ENCODE data around the gene ACTL6A. TPM values are rescaled to one million over a fixed set of nuclear protein-coding genes. Genes with fewer than 3 reads are reported as not detected.

ACTL6A gene
- total RNA-seq, 1 experiment from 2014 or later: 113 TPM

- H3K4me1 ChIP-seq (replicated peaks; ENCODE audit: insufficient read depth): 0 out of 2 replicates have a peak, but pooled peaks cover under 1% of the 10 kb centered on the region
- H3K27me3 ChIP-seq (ENCODE audit: insufficient read depth, low read depth): no peaks in the 10 kb centered on the region
- no peaks in the 10 kb centered on the region for H3F3A ChIP-seq (ENCODE audit: insufficient read depth, low read depth)
- no peaks in the 10 kb centered on the region for H4K20me1 ChIP-seq (ENCODE audit: insufficient read depth)
- intact Hi-C loops (cut with micrococcal nuclease; ENCODE audit: unreplicated experiment): no loop called here
- no peaks in the 10 kb centered on the region for H3K36me3 ChIP-seq (ENCODE audit: low read depth)
- no peak overlapping the region for H3K4me2 ChIP-seq
- no peaks in the 10 kb centered on the region for H3K9me2 ChIP-seq (ENCODE audit: insufficient read depth)
- no TSS peak for BruUV-seq (replicated peaks)
- no peaks in the 10 kb centered on the region for H3K79me2 ChIP-seq (ENCODE audit: low read depth)
- ChIA-PET CTCF (no interaction called here), POLR2A (ENCODE audit: unreplicated experiment) (no interaction called here)
- H3K9me3 ChIP-seq (ENCODE audit: insufficient read depth, low read depth): no peaks in the 10 kb centered on the region
- TF ChIP-seq EZH2 (IDR thresholded peaks at IDR 0.05; ENCODE audit: low read depth) (no peak), CTCF (conservative IDR thresholded peaks at IDR 0.05) (no peak)
- no peak overlapping the region for H2AFZ ChIP-seq
- H3K4me3 ChIP-seq: no peak overlapping the region
- H3K27ac ChIP-seq: no peak overlapping the region
- DNase-seq: no peak
Measured at GRCh38 chr3:179541094-179541493, 21.6 kb upstream of the ACTL6A start.

GRCh38 chr3:179541596-179541995 is 21.1 kb upstream of the ACTL6A start:
- Histone ChIP-seq H3K9me2 (ENCODE audit: insufficient read depth) (no peaks in the 10 kb centered on the region), H3K4me2 (no peak overlapping the region), H3K36me3 (ENCODE audit: low read depth) (no peaks in the 10 kb centered on the region), H3K4me3 (no peak overlapping the region), H3K79me2 (ENCODE audit: low read depth) (no peaks in the 10 kb centered on the region), H3K4me1 (replicated peaks; ENCODE audit: insufficient read depth) (peaks cover 5% of the 10 kb centered on the region; the same call in 1 of the 2 replicates), H3K27ac (no peak overlapping the region), H3F3A (ENCODE audit: insufficient read depth, low read depth) (no peaks in the 10 kb centered on the region), H3K27me3 (ENCODE audit: insufficient read depth, low read depth) (no peaks in the 10 kb centered on the region), H2AFZ (no peak overlapping the region), H4K20me1 (ENCODE audit: insufficient read depth) (no peaks in the 10 kb centered on the region), H3K9me3 (ENCODE audit: insufficient read depth, low read depth) (no peaks in the 10 kb centered on the region)
- no peak for TF ChIP-seq CTCF (conservative IDR thresholded peaks at IDR 0.05)
- no peak for TF ChIP-seq EZH2 (IDR thresholded peaks at IDR 0.05; ENCODE audit: low read depth)
- CTCF ChIA-PET: no interaction called here
- BruUV-seq (replicated peaks): no TSS peak
- POLR2A ChIA-PET (ENCODE audit: unreplicated experiment): no interaction called here
- intact Hi-C loops (cut with micrococcal nuclease; ENCODE audit: unreplicated experiment): no loop called here
- no peak for DNase-seq

- CTCF ChIA-PET: no interaction called here
- intact Hi-C loops (cut with micrococcal nuclease; ENCODE audit: unreplicated experiment): no loop called here
Measured at GRCh38 chr3:179542375-179542774, 20.4 kb upstream of the ACTL6A start.

More at GRCh38 chr3:179542375-179542774, 20.4 kb upstream of the ACTL6A start:
- Histone ChIP-seq H3K4me1 (replicated peaks; ENCODE audit: insufficient read depth) (peaks cover 12% of the 10 kb centered on the region), H2AFZ (no peak overlapping the region), H3K9me3 (ENCODE audit: insufficient read depth, low read depth) (no peaks in the 10 kb centered on the region), H3K79me2 (ENCODE audit: low read depth) (no peaks in the 10 kb centered on the region), H3K4me3 (no peak overlapping the region), H3K4me2 (no peak overlapping the region), H3K9me2 (ENCODE audit: insufficient read depth) (no peaks in the 10 kb centered on the region), H3K27ac (no peak overlapping the region), H3F3A (ENCODE audit: insufficient read depth, low read depth) (no peaks in the 10 kb centered on the region), H3K36me3 (ENCODE audit: low read depth) (no peaks in the 10 kb centered on the region), H4K20me1 (ENCODE audit: insufficient read depth) (no peaks in the 10 kb centered on the region), H3K27me3 (ENCODE audit: insufficient read depth, low read depth) (no peaks in the 10 kb centered on the region)
- TF ChIP-seq CTCF (conservative IDR thresholded peaks at IDR 0.05) (no peak), EZH2 (IDR thresholded peaks at IDR 0.05; ENCODE audit: low read depth) (no peak)
- DNase-seq: no peak
- BruUV-seq (replicated peaks): no TSS peak
- POLR2A ChIA-PET (ENCODE audit: unreplicated experiment): no interaction called here
